GM21390 (cell line): ENCODE data around the gene TAF1B.

Source experiments
- ATAC-seq: cut with Tn5 transposase; IDR thresholded peaks from one replicate; pipeline ENCODE4 v1.9.1; 2021; ENCODE audit not compliant: unreplicated experiment

Gene TAF1B

GRCh38 chr2:9843229-9844035 lies at the start of gene TAF1B:
TAF1B (plus strand) TSS chr2:9843474; CDS start chr2:9843542, 68 bp downstream.
- peak; percentile 77 for ATAC-seq

- ATAC-seq = no peak
These were observed 49.2 kb upstream of the TAF1B start for GRCh38 chr2:9793918-9794717.

- ATAC-seq = no peak
These were observed 48.2 kb upstream of the TAF1B start for GRCh38 chr2:9795071-9795470.

- ATAC-seq = no peak
These were observed 46.9 kb upstream of the TAF1B start for GRCh38 chr2:9796056-9797010.

GRCh38 chr2:9797086-9797485 lies 46.2 kb upstream of the TAF1B start:
- ATAC-seq = no peak

GRCh38 chr2:9797681-9798556 lies 45.4 kb upstream of the TAF1B start:
- no peak for ATAC-seq

GRCh38 chr2:9799011-9799596 lies 44.2 kb upstream of the TAF1B start:
- ATAC-seq = no peak

GRCh38 chr2:9799729-9800632 lies 43.3 kb upstream of the TAF1B start:
- peak; percentile 92 for ATAC-seq

- ATAC-seq = no peak
These were observed 42.7 kb upstream of the TAF1B start for GRCh38 chr2:9800639-9800974.

GRCh38 chr2:9800975-9801726 lies 42.1 kb upstream of the TAF1B start:
- ATAC-seq = no peak

- ATAC-seq = no peak
These were observed 40.7 kb upstream of the TAF1B start for GRCh38 chr2:9802576-9802993.

- ATAC-seq = no peak
These were observed 40.1 kb upstream of the TAF1B start for GRCh38 chr2:9803023-9803805.

- ATAC-seq = no peak
These were observed 37.6 kb upstream of the TAF1B start for GRCh38 chr2:9805435-9806297.

- ATAC-seq = no peak
These were observed 37.0 kb upstream of the TAF1B start for GRCh38 chr2:9806298-9806610.

- ATAC-seq = no peak
These were observed 36.6 kb upstream of the TAF1B start for GRCh38 chr2:9806656-9807055.

- no peak for ATAC-seq
These were observed 36.2 kb upstream of the TAF1B start for GRCh38 chr2:9807056-9807455.
